Ishikawa (cell line): ENCODE data around the gene COL12A1.

ENCODE experiments used
- CEBPB ChIP-seq: IDR thresholded peaks from 2 replicates; pipeline ENCODE4 v1.6.1; 2012
- CREB1 ChIP-seq: IDR thresholded peaks from 2 replicates; pipeline ENCODE4 v1.6.1; 2012; ENCODE audit warnings: low read depth
- EGR1 ChIP-seq: IDR thresholded peaks from 2 replicates; pipeline ENCODE4 v1.6.1; 2012
- EP300 ChIP-seq: IDR thresholded peaks from 2 replicates; pipeline ENCODE4 v1.6.1; 2012; ENCODE audit warnings: borderline replicate concordance
- FOXM1 ChIP-seq: IDR thresholded peaks from 2 replicates; pipeline ENCODE4 v1.6.1; 2012; ENCODE audit warnings: low read depth, borderline replicate concordance
- NFIC ChIP-seq: IDR thresholded peaks from 2 replicates; pipeline ENCODE4 v1.6.1; 2012
- RAD21 ChIP-seq: IDR thresholded peaks from 2 replicates; pipeline ENCODE4 v1.6.1; 2012; ENCODE audit warnings: low read depth
- TAF1 ChIP-seq: IDR thresholded peaks from 2 replicates; pipeline ENCODE4 v1.6.1; 2012; ENCODE audit warnings: low read depth, mild to moderate bottlenecking
- TCF12 ChIP-seq: IDR thresholded peaks from 2 replicates; pipeline ENCODE4 v1.6.1; 2012; ENCODE audit warnings: low read depth
- TEAD4 ChIP-seq: IDR thresholded peaks from 2 replicates; pipeline ENCODE4 v1.6.1; 2012
- YY1 ChIP-seq: IDR thresholded peaks from 2 replicates; pipeline ENCODE4 v1.6.1; 2012; ENCODE audit warnings: low read depth
- ZBTB7A ChIP-seq: IDR thresholded peaks from 2 replicates; pipeline ENCODE4 v1.6.1; 2012; ENCODE audit warnings: low read depth
- TF ChIP-seq, protein P1 (sequence below): IDR thresholded peaks from 2 replicates; pipeline ENCODE4 v1.6.1; 2012
- TF ChIP-seq, protein P2 (sequence below): IDR thresholded peaks from 2 replicates; pipeline ENCODE4 v1.6.1; 2012; ENCODE audit warnings: low read depth, mild to moderate bottlenecking
- TF ChIP-seq, protein P3 (sequence below): IDR thresholded peaks from 2 replicates; pipeline ENCODE4 v1.6.1; 2012

COL12A1 gene

DNA sequence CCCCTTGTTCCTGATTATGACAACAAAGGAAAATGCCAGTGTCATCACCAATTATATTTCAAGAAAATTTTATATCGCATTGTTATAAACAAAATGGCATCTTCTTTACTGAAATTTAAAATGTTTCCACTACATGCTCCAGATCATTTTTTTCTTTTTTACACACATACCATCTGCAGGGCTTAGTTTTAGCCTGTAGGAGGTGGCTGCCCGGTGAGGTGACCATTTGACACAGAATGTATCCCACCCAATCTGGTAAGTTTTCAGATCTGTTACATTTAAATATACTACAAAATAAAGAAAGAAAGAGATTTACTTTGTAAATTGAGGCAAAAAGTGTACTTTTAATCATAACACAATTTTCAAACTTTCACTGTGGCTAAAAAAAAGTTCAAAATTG is 81.8 kb downstream of the COL12A1 start:
- TF ChIP-seq TEAD4 (no peak), RAD21 (no peak), EP300 (no peak), NFIC (no peak), CEBPB (no peak), ZBTB7A (no peak), FOXM1 (no peak), TCF12 (no peak), CREB1 (no peak), TAF1 (no peak), YY1 (no peak), EGR1 (no peak)
- TF ChIP-seq, protein P1, sequence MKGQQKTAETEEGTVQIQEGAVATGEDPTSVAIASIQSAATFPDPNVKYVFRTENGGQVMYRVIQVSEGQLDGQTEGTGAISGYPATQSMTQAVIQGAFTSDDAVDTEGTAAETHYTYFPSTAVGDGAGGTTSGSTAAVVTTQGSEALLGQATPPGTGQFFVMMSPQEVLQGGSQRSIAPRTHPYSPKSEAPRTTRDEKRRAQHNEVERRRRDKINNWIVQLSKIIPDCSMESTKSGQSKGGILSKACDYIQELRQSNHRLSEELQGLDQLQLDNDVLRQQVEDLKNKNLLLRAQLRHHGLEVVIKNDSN = no peak
- TF ChIP-seq, protein P2, sequence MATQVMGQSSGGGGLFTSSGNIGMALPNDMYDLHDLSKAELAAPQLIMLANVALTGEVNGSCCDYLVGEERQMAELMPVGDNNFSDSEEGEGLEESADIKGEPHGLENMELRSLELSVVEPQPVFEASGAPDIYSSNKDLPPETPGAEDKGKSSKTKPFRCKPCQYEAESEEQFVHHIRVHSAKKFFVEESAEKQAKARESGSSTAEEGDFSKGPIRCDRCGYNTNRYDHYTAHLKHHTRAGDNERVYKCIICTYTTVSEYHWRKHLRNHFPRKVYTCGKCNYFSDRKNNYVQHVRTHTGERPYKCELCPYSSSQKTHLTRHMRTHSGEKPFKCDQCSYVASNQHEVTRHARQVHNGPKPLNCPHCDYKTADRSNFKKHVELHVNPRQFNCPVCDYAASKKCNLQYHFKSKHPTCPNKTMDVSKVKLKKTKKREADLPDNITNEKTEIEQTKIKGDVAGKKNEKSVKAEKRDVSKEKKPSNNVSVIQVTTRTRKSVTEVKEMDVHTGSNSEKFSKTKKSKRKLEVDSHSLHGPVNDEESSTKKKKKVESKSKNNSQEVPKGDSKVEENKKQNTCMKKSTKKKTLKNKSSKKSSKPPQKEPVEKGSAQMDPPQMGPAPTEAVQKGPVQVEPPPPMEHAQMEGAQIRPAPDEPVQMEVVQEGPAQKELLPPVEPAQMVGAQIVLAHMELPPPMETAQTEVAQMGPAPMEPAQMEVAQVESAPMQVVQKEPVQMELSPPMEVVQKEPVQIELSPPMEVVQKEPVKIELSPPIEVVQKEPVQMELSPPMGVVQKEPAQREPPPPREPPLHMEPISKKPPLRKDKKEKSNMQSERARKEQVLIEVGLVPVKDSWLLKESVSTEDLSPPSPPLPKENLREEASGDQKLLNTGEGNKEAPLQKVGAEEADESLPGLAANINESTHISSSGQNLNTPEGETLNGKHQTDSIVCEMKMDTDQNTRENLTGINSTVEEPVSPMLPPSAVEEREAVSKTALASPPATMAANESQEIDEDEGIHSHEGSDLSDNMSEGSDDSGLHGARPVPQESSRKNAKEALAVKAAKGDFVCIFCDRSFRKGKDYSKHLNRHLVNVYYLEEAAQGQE = no peak
- TF ChIP-seq, protein P3, sequence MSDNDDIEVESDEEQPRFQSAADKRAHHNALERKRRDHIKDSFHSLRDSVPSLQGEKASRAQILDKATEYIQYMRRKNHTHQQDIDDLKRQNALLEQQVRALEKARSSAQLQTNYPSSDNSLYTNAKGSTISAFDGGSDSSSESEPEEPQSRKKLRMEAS = no peak

DNA sequence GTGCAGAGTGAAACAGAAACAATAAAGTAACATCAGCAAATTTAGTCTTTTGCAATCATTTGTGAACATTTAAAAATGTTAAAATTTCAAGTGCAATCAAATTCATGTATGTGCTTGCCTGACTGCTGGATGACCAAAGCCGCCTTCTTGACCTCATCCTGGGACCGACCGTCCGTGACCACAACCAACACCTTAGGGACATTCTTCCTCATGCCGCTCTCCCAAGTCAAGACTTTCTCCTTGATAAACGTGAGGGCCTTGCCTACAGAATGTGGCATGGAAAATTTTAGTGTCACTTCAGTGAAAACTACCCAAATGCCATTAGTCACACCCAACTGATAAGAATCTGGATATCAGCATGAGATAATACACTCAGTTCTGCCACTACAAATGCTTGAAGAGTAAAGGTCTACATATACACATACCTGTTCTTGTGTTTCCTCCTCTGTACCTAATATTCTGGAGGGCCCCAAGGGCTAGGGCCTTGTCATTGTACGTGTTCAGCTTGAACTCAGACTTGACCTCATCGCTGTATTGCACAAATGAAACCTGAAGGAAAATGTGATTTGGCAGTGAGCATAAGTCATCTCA is 86.8 kb downstream of the COL12A1 start:
- TF ChIP-seq TAF1 = no peak
- no peak for TF ChIP-seq FOXM1
- no peak for TF ChIP-seq CREB1
- TF ChIP-seq, protein P3 = no peak

DNA sequence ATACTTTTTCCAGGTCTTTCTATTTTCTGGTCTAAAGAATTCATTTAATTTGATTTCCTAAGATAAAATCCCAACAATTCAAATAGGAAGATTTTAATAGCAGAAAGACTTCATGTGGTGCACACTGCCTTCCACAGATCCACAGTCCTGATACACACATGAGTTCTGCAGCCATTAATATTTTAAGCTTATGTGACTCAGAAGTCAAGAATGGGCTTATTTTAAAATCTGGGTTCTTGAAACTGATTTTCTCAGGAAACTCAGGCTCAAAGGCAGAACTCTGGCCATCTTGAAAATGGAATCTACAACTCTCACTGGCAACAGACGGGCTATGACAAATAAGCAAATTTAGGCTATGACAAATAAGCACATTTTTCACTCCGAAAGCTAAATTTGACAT is 88.2 kb downstream of the COL12A1 start:
- TF ChIP-seq RAD21 (no peak), TEAD4 (no peak), EGR1 (no peak), CEBPB (no peak), ZBTB7A (no peak), TCF12 (no peak), NFIC (no peak), FOXM1 (no peak), CREB1 (no peak), EP300 (no peak), YY1 (no peak), TAF1 (no peak)
- TF ChIP-seq, protein P3 = no peak
- TF ChIP-seq, protein P2 = no peak
- TF ChIP-seq, protein P1 = no peak

DNA sequence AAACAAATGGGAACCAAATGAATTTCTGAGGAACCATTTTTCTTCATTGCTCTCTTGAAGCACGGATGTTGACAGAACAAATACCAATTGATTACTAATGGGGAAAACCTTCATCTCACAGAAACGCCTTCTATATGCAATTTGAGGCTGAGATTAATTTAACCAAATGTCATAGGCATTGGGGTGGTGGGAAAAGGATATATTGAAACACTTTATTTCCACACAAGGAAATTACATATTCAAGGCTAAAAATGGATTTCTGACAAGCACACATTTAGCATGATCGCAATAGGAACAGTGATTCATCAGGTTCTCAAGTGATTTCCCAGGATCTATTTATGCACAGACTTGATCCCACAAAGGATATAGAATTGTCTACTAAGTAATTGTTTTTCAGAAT is 88.9 kb downstream of the COL12A1 start:
- TF ChIP-seq, protein P2 = no peak
- TF ChIP-seq EGR1 (no peak), CREB1 (no peak), TCF12 (no peak), TEAD4 (no peak), ZBTB7A (no peak), TAF1 (no peak), YY1 (no peak), FOXM1 (no peak), RAD21 (no peak), NFIC (no peak), EP300 (no peak), CEBPB (no peak)
- TF ChIP-seq, protein P1 = no peak
- TF ChIP-seq, protein P3 = no peak
